ENCODE results near the gene DSG1. TPM values are rescaled to one million over a fixed set of nuclear protein-coding genes. Genes with fewer than 3 reads are reported as not detected.

The DSG1 gene
- total RNA-seq, 1 experiment from 2014 or later, result 0.09 TPM

- TF ChIP-seq, protein P1, sequence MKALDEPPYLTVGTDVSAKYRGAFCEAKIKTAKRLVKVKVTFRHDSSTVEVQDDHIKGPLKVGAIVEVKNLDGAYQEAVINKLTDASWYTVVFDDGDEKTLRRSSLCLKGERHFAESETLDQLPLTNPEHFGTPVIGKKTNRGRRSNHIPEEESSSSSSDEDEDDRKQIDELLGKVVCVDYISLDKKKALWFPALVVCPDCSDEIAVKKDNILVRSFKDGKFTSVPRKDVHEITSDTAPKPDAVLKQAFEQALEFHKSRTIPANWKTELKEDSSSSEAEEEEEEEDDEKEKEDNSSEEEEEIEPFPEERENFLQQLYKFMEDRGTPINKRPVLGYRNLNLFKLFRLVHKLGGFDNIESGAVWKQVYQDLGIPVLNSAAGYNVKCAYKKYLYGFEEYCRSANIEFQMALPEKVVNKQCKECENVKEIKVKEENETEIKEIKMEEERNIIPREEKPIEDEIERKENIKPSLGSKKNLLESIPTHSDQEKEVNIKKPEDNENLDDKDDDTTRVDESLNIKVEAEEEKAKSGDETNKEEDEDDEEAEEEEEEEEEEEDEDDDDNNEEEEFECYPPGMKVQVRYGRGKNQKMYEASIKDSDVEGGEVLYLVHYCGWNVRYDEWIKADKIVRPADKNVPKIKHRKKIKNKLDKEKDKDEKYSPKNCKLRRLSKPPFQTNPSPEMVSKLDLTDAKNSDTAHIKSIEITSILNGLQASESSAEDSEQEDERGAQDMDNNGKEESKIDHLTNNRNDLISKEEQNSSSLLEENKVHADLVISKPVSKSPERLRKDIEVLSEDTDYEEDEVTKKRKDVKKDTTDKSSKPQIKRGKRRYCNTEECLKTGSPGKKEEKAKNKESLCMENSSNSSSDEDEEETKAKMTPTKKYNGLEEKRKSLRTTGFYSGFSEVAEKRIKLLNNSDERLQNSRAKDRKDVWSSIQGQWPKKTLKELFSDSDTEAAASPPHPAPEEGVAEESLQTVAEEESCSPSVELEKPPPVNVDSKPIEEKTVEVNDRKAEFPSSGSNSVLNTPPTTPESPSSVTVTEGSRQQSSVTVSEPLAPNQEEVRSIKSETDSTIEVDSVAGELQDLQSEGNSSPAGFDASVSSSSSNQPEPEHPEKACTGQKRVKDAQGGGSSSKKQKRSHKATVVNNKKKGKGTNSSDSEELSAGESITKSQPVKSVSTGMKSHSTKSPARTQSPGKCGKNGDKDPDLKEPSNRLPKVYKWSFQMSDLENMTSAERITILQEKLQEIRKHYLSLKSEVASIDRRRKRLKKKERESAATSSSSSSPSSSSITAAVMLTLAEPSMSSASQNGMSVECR (CRISPR knock-in tag; IDR thresholded peaks at IDR 0.05; ENCODE audit: borderline replicate concordance), result no peak
- TF ChIP-seq ZNF416 (CRISPR knock-in tag; IDR thresholded peaks at IDR 0.05), result no peak
- TF ChIP-seq FOXK1 (CRISPR knock-in tag; IDR thresholded peaks at IDR 0.05), result no peak
- TF ChIP-seq ATF1 (CRISPR knock-in tag; IDR thresholded peaks at IDR 0.05), result no peak
- no peak for TF ChIP-seq EMX1 (CRISPR knock-in tag; IDR thresholded peaks at IDR 0.05)
- TF ChIP-seq ETV6 (CRISPR knock-in tag; IDR thresholded peaks at IDR 0.05), result no peak
- no peak for TF ChIP-seq PREB (CRISPR knock-in tag; IDR thresholded peaks at IDR 0.05; ENCODE audit: borderline replicate concordance)
These were observed 46.2 kb downstream of the DSG1 start (continued) for GRCh38 chr18:31364190-31364589.

- no peaks in the 10 kb centered on the region for H3K4me1 Mint-ChIP-seq
- ChIA-PET CTCF (no interaction called here), POLR2A (no interaction called here)
- DNase-seq (ENCODE audit: low spot score) (no peak), ATAC-seq (no peak)
- H3K27ac Mint-ChIP-seq, result no peak overlapping the region
- no peak overlapping the region for H3K4me3 Mint-ChIP-seq
- no peaks in the 10 kb centered on the region for H3K36me3 Mint-ChIP-seq
- no peaks in the 10 kb centered on the region for H3K27me3 Mint-ChIP-seq (ENCODE audit: low read depth)
- no peaks in the 10 kb centered on the region for H3K9me3 Mint-ChIP-seq
- TF ChIP-seq ZNF232 (CRISPR knock-in tag; IDR thresholded peaks at IDR 0.05), result no peak
- no peak for TF ChIP-seq ZNF317 (CRISPR knock-in tag; IDR thresholded peaks at IDR 0.05; ENCODE audit: borderline replicate concordance, low read depth)
- no peak for TF ChIP-seq JUN (CRISPR knock-in tag; IDR thresholded peaks at IDR 0.05)
- TF ChIP-seq FOXJ3 (CRISPR knock-in tag; IDR thresholded peaks at IDR 0.05; ENCODE audit: borderline replicate concordance), result no peak
- TF ChIP-seq ZNF423 (CRISPR knock-in tag; IDR thresholded peaks at IDR 0.05), result no peak
- TF ChIP-seq NR2C2 (CRISPR knock-in tag; IDR thresholded peaks at IDR 0.05), result no peak
- TF ChIP-seq, protein P1 (CRISPR knock-in tag; IDR thresholded peaks at IDR 0.05; ENCODE audit: borderline replicate concordance), result no peak
- no peak for TF ChIP-seq GTF2I (CRISPR knock-in tag; conservative IDR thresholded peaks at IDR 0.05)
- no peak for TF ChIP-seq ZNF121 (CRISPR knock-in tag; IDR thresholded peaks at IDR 0.05)
- no peak for TF ChIP-seq RELA (CRISPR knock-in tag; IDR thresholded peaks at IDR 0.05; ENCODE audit: borderline replicate concordance)
- no peak for TF ChIP-seq NR3C1 (CRISPR knock-in tag; conservative IDR thresholded peaks at IDR 0.05; ENCODE audit: low read depth)
- TF ChIP-seq, protein P2, sequence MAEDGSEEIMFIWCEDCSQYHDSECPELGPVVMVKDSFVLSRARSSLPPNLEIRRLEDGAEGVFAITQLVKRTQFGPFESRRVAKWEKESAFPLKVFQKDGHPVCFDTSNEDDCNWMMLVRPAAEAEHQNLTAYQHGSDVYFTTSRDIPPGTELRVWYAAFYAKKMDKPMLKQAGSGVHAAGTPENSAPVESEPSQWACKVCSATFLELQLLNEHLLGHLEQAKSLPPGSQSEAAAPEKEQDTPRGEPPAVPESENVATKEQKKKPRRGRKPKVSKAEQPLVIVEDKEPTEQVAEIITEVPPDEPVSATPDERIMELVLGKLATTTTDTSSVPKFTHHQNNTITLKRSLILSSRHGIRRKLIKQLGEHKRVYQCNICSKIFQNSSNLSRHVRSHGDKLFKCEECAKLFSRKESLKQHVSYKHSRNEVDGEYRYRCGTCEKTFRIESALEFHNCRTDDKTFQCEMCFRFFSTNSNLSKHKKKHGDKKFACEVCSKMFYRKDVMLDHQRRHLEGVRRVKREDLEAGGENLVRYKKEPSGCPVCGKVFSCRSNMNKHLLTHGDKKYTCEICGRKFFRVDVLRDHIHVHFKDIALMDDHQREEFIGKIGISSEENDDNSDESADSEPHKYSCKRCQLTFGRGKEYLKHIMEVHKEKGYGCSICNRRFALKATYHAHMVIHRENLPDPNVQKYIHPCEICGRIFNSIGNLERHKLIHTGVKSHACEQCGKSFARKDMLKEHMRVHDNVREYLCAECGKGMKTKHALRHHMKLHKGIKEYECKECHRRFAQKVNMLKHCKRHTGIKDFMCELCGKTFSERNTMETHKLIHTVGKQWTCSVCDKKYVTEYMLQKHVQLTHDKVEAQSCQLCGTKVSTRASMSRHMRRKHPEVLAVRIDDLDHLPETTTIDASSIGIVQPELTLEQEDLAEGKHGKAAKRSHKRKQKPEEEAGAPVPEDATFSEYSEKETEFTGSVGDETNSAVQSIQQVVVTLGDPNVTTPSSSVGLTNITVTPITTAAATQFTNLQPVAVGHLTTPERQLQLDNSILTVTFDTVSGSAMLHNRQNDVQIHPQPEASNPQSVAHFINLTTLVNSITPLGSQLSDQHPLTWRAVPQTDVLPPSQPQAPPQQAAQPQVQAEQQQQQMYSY (CRISPR knock-in tag; IDR thresholded peaks at IDR 0.05), result no peak
- TF ChIP-seq TEAD1 (CRISPR knock-in tag; IDR thresholded peaks at IDR 0.05), result no peak
- TF ChIP-seq, protein P3, sequence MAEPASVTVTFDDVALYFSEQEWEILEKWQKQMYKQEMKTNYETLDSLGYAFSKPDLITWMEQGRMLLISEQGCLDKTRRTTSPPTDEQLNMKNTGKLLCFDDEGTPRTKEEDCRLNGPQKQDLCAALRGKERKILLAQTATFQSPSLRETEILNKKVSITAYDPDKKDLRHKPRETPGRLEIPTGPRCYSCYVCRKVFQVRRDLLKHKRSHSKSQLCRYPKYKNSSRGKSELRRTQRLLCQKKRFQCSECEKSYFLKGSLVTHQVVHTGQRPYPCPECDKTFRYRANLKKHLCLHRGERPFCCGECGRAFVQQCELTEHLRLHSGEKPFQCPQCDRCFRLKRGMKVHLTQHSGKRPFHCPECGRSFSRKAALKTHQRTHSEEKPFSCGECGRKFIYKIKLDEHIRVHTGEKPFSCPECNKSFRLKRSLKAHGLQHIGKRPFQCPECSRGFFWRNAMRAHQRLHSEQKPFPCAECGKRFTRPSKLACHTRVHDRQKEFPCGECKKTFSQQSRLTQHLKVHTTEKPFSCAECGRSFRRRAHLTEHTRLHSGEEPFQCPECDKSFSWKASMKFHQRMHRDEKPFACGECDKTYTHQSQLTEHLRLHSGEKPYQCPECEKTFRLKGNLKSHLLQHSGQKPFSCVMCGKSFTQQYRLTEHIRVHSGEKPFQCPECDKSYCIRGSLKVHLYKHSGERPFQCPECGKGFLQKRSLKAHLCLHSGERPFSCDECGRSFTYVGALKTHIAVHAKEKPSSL (CRISPR knock-in tag; conservative IDR thresholded peaks at IDR 0.05), result no peak
- TF ChIP-seq TP53 (CRISPR knock-in tag; IDR thresholded peaks at IDR 0.05), result no peak
These were observed 51.5 kb downstream of the DSG1 start for GRCh38 chr18:31369478-31369877.
